Astrocyte of the cerebellum (primary cell): Measurements from ENCODE around the gene HCN3.

Experiments used
- DNase-seq: peaks from one replicate; pipeline ENCODE4 v3.0.0-alpha.2; 2011; ENCODE audit warnings: low read depth
- H3K4me3 ChIP-seq: 2 replicates; pipeline ENCODE4 v1.5.1; 2011; ENCODE audit warnings: mild to moderate bottlenecking, low read depth, low read length, moderate library complexity
- CTCF ChIP-seq: IDR thresholded peaks from 2 replicates; pipeline ENCODE4 v1.5.1; 2012; ENCODE audit warnings: low read length, low read depth, moderate library complexity, mild to moderate bottlenecking; ENCODE audit errors: missing control alignments
- in situ Hi-C: cut with HindIII; loops from 2 replicates; pipeline ENCODE4 v1.10.0; 2017; ENCODE audit warnings: low sequenced_read_pairs

HCN3 gene

GRCh38 chr1:155263067-155263466, 14.2 kb upstream of the HCN3 start:
- in situ Hi-C loops: no loop called here
- no peak overlapping the region for H3K4me3 ChIP-seq
- no peak for DNase-seq
- no peak for TF ChIP-seq CTCF

GRCh38 chr1:155266553-155266952, 10.7 kb upstream of the HCN3 start:
- H3K4me3 ChIP-seq: no peak overlapping the region
- DNase-seq: no peak
- in situ Hi-C loops: no loop called here
- no peak for TF ChIP-seq CTCF

- in situ Hi-C loops: no loop called here
- H3K4me3 ChIP-seq: no peak overlapping the region
- DNase-seq: no peak
- TF ChIP-seq CTCF: no peak
These were observed 9.9 kb upstream of the HCN3 start for GRCh38 chr1:155267373-155267772.

- H3K4me3 ChIP-seq: no peak overlapping the region
- no peak for DNase-seq
- TF ChIP-seq CTCF: no peak
- in situ Hi-C loops: no loop called here
These were observed 8.6 kb upstream of the HCN3 start for GRCh38 chr1:155268630-155269029.

- H3K4me3 ChIP-seq: no peak overlapping the region
- DNase-seq: no peak
- in situ Hi-C loops: no loop called here
- no peak for TF ChIP-seq CTCF
These were observed 7.9 kb upstream of the HCN3 start for GRCh38 chr1:155269381-155269780.

- DNase-seq: peak; percentile 37
- in situ Hi-C loops: no loop called here
- peak overlapping the region; percentile 82 for H3K4me3 ChIP-seq
- no peak for TF ChIP-seq CTCF
These were observed 4.6 kb upstream of the HCN3 start for GRCh38 chr1:155272466-155273342.
